Prostate gland (tissue), 2 donors: ENCODE measurements around the gene PCDH1. TPM values are rescaled to one million over a fixed set of nuclear protein-coding genes. Genes with fewer than 3 reads are reported as not detected.

Experiments used
- DNase-seq: peaks from one replicate; pipeline ENCODE4 v3.0.0-alpha.2; 2019; ENCODE audit warnings: low spot score
- H3K27ac ChIP-seq, 2 donors: fragments of 200-600 bp; sonication (generic); 2 replicates each; pipeline ENCODE4 v1.5.1; 2017 to 2019
- H3K27me3 ChIP-seq: fragments of 200-600 bp; sonication (generic); replicated peaks from 2 replicates; pipeline ENCODE4 v1.5.1; 2019; ENCODE audit not compliant: insufficient read depth
- H3K36me3 ChIP-seq, 2 donors: fragments of 200-600 bp; sonication (generic); 1 replicate in 1 of 2; 2 replicates in 1 of 2; pipeline versions ENCODE4 v1.5.1 to v1.8.1; 2017 to 2019
- H3K4me1 ChIP-seq: fragments of 200-600 bp; sonication (generic); replicated peaks from 2 replicates; pipeline ENCODE4 v1.5.1; 2019
- H3K4me3 ChIP-seq, 2 donors: fragments of 200-600 bp; sonication (generic); 2 replicates each; pipeline ENCODE4 v1.5.1; 2017 to 2019
- H3K9me3 ChIP-seq: fragments of 200-600 bp; sonication (generic); 2 replicates; pipeline ENCODE4 v1.5.1; 2017
- CTCF ChIP-seq, 4 experiments: fragments of 200-600 bp in 2 of 4; fragments of 450-650 bp in 2 of 4; sonication (generic) in 2 of 4; IDR thresholded peaks; 1 replicate in 3 of 4; 2 replicates in 1 of 4; pipeline ENCODE4 v1.5.1; 2016 to 2019; ENCODE audit warnings: antibody characterized with exemption in 4 of 4, mild to moderate bottlenecking in 2 of 4, moderate library complexity in 2 of 4
- POLR2A ChIP-seq: fragments of 450-650 bp; IDR thresholded peaks from one replicate; pipeline ENCODE4 v1.6.1; 2016; ENCODE audit warnings: antibody characterized with exemption, mild to moderate bottlenecking
- POLR2AphosphoS5 ChIP-seq: sonication (generic); formaldehyde crosslinking; IDR thresholded peaks from one replicate; pipeline ENCODE4 v1.6.1; 2017; ENCODE audit warnings: antibody characterized with exemption
- WGBS: methylation state at CpG from one replicate; pipeline ENCODE4 v1.1.5; 2018; 5-methylcytosine and 5-hydroxymethylcytosine counted together
- intact Hi-C: fragments of 100-400 bp; cut with DNase I; formaldehyde crosslinking; loops from one replicate; pipeline ENCODE4 v1.14.2; 2022
- total RNA-seq, 2 donors: library from RNA; depleted of rRNA; stranded (reverse); fragments of >200 nt; gene quantifications; one replicate each; pipeline ENCODE4 v1.1.0, GENCODE V29; 2016

Gene PCDH1
- total RNA-seq, 2 donors from 2014 or later, result 49.2 to 81.1 TPM

GRCh38 chr5:141856037-141856790 lies 22.0 kb downstream of the PCDH1 start:
- TF ChIP-seq CTCF (IDR thresholded peaks at IDR 0.05) (no peak), POLR2AphosphoS5 (no peak), POLR2A (no peak)
- no peak overlapping the region for H3K4me3 ChIP-seq
- H3K9me3 ChIP-seq, result no peaks in the 10 kb centered on the region
- no peaks in the 10 kb centered on the region for H3K27me3 ChIP-seq
- no peaks in the 10 kb centered on the region for H3K36me3 ChIP-seq
- no peak for DNase-seq
- no peak overlapping the region for H3K27ac ChIP-seq
- no peaks in the 10 kb centered on the region for H3K4me1 ChIP-seq
- intact Hi-C loops, result no loop called here
- 90% methylated on average over 20 of the region's 21 CpGs for WGBS

- H3K4me1 ChIP-seq, result no peaks in the 10 kb centered on the region
- no peak overlapping the region for H3K4me3 ChIP-seq
- TF ChIP-seq POLR2AphosphoS5 (no peak), POLR2A (no peak)
- no peaks in the 10 kb centered on the region for H3K36me3 ChIP-seq
- H3K27ac ChIP-seq, result no peak overlapping the region
- 33% methylated on average over 8 of the region's 8 CpGs for WGBS
- H3K9me3 ChIP-seq, result no peaks in the 10 kb centered on the region
- intact Hi-C loops, result no loop called here
- H3K27me3 ChIP-seq, result no peaks in the 10 kb centered on the region
- no peak for DNase-seq
Observed at GRCh38 chr5:141855265-141856036, 22.8 kb downstream of the PCDH1 start.

- H3K4me1 ChIP-seq, result no peaks in the 10 kb centered on the region
- no peak overlapping the region for H3K27ac ChIP-seq
- 79% methylated on average over 28 of the region's 33 CpGs for WGBS
- no peaks in the 10 kb centered on the region for H3K9me3 ChIP-seq
- TF ChIP-seq POLR2AphosphoS5, result no peak
- DNase-seq, result no peak
- H3K4me3 ChIP-seq, result no peak overlapping the region
- H3K36me3 ChIP-seq, result no peaks in the 10 kb centered on the region
- intact Hi-C loops, result loop anchor here (5.0 kb wide), 1 partner anchor 73 kb away; no protein-coding TSS in a partner anchor
- no peaks in the 10 kb centered on the region for H3K27me3 ChIP-seq
Observed at GRCh38 chr5:141853895-141854626, 24.1 kb downstream of the PCDH1 start.

- Histone ChIP-seq H3K4me1 (no peaks in the 10 kb centered on the region), H3K4me3 (no peak overlapping the region), H3K9me3 (no peaks in the 10 kb centered on the region), H3K27ac (peak overlapping the region in 1 of 2 donors; percentile 99), H3K27me3 (no peaks in the 10 kb centered on the region), H3K36me3 (no peaks in the 10 kb centered on the region)
- no peak for TF ChIP-seq CTCF (IDR thresholded peaks at IDR 0.05)
- TF ChIP-seq POLR2AphosphoS5, result no peak
- TF ChIP-seq POLR2A, result no peak
- no peak for DNase-seq
- intact Hi-C loops, result loop anchor here (5.0 kb wide), 1 partner anchor 75 kb away; no protein-coding TSS in a partner anchor
- WGBS, result 87% methylated on average over 3 of the region's 3 CpGs
Observed at GRCh38 chr5:141852448-141852847, 25.8 kb downstream of the PCDH1 start.

- TF ChIP-seq CTCF (IDR thresholded peaks at IDR 0.05) (no peak), POLR2A (no peak), POLR2AphosphoS5 (no peak)
- no peak overlapping the region for H3K4me3 ChIP-seq
Observed at GRCh38 chr5:141851195-141851874, 26.9 kb downstream of the PCDH1 start.

More at GRCh38 chr5:141851195-141851874, 26.9 kb downstream of the PCDH1 start:
- Histone ChIP-seq H3K27me3 (no peaks in the 10 kb centered on the region), H3K4me1 (no peaks in the 10 kb centered on the region), H3K27ac (peak overlapping the region; percentile 94 to 99), H3K9me3 (no peaks in the 10 kb centered on the region), H3K36me3 (no peaks in the 10 kb centered on the region)
- WGBS, result 89% methylated on average over 10 of the region's 10 CpGs
- no peak for DNase-seq
- intact Hi-C loops, result loop anchor here (5.0 kb wide), 1 partner anchor 76 kb away; no protein-coding TSS in a partner anchor
